GM21381 (cell line): ENCODE results near the gene LRRC10.

Experiments
- ATAC-seq: cut with Tn5 transposase; IDR thresholded peaks from one replicate; pipeline ENCODE4 v1.9.1; 2021; ENCODE audit warnings: mild to moderate bottlenecking, moderate library complexity; ENCODE audit not compliant: unreplicated experiment

Gene LRRC10

GRCh38 chr12:69570545-69571399, 39.9 kb downstream of the LRRC10 start:
- peak; percentile 67 for ATAC-seq

GRCh38 chr12:69570000-69570516, 40.6 kb downstream of the LRRC10 start:
- ATAC-seq, result no peak

GRCh38 chr12:69569236-69569635, 41.5 kb downstream of the LRRC10 start:
- no peak for ATAC-seq

GRCh38 chr12:69566603-69567002, 44.1 kb downstream of the LRRC10 start:
- no peak for ATAC-seq

- no peak for ATAC-seq
These were observed 47.4 kb downstream of the LRRC10 start for GRCh38 chr12:69563166-69563762.
